ENCODE measurements around the gene PEX10.
"Not testable (repeated sequence)": the region's sequence is repeated elsewhere in the genome, so short reads cannot be mapped to it uniquely, and the experiment has no call there.

PEX10 gene

DNA sequence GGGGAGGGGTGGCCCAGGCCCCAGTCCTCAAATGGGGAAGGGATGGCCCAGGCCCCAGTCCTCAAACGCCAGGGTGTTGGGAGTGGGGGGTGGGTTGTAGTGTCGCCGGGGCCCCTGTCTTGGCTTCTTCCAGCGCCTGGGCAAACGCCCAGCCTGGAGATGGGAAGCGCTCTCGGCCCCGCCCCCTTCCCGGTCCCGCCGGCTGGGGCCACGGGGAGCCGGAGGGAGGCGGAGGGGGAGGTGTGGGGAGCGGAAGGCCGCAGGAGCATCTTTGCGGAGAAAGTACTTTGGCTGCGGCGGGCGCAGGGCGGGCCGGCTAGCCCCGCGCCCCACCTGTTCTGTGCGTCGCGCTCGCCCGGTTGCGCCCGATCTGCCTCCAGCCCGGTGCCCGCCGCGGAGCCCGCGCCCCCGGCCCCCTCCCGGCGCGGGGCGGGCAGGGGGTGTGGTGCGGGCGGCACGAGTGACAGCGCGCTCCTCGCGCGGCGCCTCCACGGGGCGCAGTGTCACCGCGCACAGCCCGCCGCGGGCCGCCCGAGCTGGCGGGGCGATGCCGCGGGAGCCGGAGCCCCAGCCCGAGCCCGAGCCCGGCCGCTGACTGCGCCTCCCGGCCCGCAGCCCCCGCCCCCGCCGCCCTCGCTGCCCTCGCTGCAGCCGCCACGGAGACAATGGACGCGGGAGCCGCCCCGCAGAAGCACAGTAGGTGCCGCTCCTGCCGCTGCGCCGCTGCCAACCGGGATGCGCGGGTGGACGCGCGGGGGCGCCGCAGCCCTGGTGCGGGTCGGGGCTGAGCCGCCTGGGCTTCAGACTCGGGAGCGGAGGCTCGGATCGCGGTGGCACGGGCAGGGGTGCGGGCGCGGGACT lies 31.1 kb upstream of the PEX10 start:
- DNase-seq (ENCODE audit: low read depth in 2 of 2) = no peak

DNA sequence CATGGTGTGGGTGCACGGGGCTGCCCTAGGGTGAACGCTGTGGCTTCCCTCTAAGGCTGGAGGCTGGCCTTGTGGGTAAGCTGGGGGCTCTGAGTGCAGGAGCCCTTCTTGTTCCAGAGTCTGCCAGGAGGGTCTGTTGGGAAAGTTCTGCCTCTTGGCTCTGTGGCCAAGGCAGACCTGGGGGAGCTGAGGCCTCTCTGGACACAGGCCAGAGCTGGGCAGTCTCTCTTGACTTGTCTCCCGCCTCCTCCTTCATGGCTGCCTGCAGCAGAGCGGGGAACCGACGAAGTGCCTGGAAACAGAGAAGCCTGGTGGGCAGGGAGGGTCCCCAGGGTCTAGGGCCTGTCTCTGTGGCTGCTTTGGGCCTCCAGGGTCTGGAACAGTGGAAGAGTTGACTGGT lies 30.3 kb upstream of the PEX10 start:
- DNase-seq (ENCODE audit: low read depth in 2 of 2) = no peak

DNA sequence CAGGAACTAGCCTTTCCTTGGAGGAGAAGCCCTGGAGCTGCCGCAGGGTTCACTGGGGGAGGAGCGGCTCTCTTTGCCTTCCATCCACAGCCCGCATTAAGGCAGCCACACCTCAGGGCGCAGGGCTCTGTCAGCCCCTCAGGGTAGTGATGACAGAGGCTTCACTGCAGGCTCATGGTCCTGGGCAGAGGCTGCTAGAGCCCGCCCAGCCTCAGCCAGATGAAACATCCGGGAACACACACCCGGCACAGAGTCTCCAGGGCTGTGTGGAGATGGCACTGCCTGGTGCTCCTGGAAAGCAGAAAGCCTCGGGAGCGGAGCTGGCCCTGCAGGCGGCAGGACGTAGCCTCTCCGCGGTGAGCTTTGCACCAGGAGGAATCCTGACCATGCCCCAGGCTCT lies 29.4 kb upstream of the PEX10 start:
- DNase-seq (ENCODE audit: low read depth in 2 of 2) = no peak

DNA sequence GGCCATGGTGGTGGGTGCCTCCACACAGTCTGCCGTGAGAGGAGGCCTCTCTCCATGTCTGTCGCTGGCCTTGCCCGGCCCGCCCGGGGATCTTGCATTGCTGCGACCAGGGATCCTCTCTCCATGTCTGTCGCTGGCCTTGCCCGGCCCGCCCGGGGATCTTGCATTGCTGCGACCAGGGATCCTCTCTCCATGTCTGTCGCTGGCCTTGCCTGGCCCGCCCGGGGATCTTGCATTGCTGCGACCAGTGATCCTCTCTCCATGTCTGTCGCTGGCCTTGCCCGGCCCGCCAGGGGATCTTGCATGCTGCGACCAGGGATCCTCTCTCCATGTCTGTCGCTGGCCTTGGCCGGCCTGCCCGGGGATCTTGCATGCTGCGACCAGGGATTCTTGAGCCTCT lies 28.0 kb upstream of the PEX10 start:
- not testable (repeated sequence) for DNase-seq (ENCODE audit: low read depth in 2 of 2)

DNA sequence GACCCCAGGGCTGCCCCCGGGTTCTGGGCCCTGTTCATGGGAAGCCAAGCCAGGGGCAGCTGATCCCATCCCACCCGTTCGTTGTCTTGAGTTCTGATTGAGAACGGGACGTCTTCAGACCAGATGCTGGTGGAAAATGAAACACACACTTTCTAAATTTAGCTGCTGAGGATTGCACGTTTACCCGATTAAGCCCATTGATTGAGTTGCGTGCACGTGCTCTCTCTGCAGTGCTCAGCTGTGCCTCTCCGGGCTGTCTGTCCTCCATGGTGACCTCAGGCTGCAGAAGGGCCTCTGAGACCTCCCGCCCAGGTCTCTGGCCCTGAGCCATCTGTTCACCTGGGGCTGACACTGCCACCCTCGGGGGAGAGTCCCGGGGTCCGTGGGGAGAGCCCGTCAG lies 27.0 kb upstream of the PEX10 start:
- DNase-seq (ENCODE audit: low read depth in 2 of 2) = no peak

DNA sequence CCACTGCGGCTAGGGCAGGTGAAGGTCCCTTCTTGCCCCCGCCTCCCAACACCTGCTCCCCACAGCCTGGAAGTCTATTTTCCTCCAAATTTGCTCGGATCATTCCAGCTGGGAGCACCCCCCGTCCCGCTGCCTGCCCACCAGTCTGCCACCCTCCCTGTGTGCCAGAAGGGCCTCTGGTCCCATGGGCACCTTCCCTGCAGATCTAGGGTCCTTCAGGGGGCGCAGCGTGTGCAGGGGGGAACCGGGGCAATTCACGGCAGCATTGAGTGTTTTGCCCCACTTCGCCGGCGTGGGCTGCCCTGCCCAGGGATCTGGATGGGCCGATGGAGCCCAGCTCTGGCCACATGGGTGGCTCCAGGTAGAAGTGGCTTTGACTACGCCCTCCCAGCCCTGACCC lies 26.3 kb upstream of the PEX10 start:
- DNase-seq (ENCODE audit: low read depth in 2 of 2) = no peak

DNA sequence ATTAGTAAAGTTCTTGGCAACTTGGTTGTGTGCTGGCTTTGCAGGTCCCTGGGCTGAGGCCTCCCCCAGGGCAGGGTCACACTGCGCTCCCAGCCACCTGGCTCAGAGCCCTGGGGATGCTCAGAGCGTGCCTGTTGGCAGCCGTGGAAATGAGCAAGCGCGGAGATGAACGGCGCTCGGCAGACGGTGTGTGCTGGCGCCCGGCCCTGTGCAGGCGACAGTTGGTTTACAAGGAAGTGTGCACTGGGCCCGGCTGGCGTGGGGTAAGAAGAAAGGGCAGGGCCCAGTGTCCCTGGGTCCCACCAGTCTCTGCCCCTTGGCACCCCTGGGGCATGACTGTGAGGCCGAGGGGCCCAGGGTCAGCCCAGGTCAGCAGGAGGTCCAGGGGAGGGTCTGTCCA lies 25.7 kb upstream of the PEX10 start:
- no peak for DNase-seq (ENCODE audit: low read depth in 2 of 2)

DNA sequence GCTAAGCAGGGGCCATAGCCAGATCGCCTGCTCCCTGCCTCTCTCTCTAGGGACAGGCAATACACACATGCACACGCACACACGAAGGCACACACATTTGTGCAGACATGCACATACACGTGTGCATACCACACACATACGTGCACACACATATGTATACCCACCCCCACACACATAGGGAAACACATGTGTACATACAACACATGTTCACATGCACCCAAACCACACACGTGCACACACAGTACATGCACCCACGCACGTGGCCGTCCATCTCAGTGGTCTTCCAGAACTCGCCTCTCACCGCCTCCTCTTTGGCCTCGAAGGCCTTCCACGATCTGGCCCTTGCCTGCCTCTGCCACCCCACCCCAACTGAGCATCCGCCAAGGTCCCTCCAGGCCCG lies 25.3 kb upstream of the PEX10 start:
- DNase-seq (ENCODE audit: low read depth in 2 of 2) = no peak

DNA sequence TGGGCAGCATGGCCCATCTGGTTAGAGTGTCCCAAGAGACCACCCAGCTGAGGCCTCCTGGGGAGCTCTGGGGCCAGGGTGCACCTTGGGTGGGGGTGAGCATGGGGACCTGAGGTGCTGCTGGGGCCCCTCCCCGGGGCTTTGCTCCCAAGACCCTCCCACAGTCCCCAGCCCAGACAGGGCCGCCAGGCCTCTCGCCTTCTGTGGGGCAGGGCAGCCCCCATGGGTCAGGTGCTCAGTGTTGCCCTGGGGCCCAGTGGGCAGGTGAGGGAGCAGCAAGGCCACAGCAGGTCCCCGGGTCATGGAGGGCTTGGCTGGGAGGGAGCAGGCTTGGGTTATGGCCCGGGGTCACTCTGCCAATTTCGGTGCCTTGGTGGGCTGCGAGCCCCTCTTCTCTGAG lies 24.5 kb upstream of the PEX10 start:
- no peak for DNase-seq (ENCODE audit: low read depth in 2 of 2)

DNA sequence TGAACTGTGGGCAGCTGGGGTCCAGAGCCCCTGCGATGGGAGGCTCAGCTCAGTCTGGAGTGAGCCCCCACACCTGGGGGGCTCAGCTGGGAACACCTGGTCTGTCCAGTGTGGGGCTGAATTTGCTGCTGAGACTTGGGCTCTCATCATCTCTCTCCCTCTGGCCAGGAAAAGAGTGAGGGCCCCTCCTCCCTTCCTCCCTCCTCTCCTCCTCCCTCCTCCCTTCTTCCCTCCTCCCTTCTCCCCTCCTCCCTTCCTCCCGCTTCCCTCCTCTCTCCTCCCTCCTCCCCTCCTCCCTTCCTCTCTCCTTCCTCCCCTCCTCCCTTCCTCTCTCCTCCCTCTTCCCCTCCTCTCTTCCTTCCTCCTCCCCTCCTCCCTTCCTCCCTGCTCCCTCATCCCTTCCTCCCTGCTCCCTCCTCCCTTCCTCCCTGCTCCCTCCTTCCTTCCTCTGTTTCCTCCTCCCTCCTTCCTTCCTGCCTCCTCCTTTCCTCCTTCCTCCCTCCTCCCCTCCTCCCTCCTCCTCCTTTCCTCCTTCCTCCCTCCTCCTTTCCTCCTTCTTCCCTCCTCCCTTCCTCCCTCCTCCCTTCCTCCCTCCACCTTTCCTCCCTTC lies 23.5 kb upstream of the PEX10 start:
- DNase-seq (ENCODE audit: low read depth in 2 of 2) = no peak

DNA sequence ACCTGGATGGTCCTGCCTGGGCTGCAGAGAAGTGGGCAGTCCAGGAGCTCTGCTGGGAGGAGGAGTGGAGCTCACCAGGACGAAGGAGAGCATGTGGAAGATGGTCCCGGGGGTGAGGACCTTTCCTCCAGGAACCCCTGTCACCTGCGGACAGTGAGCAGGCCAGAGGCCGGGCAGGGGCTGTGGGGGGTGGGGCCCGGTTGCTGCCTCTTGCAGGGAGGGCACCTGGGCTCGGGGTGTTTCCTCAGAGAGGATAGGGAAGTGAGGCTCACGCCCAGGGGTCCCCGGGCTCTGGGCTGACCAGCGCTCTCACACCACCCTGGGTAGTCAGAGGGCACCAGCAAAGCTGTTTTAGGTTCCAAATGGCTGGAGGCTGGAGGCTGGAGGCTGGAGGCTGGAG lies 22.7 kb upstream of the PEX10 start:
- DNase-seq (ENCODE audit: low read depth in 2 of 2) = no peak

DNA sequence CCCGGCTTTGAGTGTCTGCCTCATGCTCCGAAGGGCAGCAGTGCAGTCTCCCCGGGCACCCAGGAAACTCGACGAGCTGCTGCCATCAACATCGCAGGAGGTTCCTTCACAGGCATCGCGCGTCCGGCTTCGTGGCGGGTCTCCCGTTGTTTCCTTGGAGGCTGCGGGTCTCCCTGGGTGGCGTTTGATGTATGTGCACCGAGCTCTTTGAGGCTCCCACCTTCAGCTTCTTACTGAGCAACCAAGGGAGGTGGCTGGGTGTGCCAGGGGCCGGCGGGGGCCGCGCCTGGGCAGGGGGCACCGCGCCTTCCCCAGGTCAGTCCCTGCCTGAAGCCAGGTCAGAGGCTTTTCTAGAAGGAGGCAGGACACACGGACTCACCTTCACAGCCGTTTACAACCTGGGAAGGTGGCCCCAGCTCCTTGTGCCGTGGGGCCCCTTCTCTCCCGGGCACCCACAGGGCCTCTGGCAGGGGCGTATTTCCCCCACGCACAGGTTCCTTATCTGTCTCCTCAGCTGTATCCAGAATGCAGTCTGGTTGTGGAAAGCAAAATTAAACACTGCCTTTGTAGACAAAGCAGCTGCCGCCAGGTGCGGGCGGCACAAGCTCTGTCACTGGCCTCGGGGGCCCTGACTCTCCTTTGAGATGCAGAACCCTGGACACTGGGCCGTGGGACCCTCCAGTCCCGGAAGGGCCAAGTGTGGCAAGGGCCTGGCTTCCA lies 21.7 kb upstream of the PEX10 start:
- DNase-seq (ENCODE audit: low read depth in 2 of 2) = no peak

DNA sequence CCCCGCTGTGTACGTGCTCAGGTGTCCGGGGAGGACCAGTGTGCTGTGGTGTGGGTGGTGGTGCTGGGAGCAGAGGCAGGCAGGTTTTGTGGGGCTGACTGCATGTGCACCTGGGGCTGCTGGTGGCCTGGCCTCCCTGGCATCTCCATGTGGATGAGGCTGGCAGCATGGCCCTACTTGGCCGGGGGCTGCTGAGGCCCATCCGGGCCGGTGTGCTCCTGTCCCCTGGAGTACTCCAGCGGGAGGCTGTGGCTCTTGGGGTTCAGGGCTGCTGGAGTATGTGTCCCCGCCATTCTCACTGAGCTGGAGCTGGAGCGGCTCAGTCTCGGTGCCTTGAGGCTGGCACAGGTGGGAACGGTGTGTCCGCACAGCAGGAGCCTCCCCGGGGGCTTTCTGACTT lies 20.8 kb upstream of the PEX10 start:
- DNase-seq (ENCODE audit: low read depth in 2 of 2) = no peak

DNA sequence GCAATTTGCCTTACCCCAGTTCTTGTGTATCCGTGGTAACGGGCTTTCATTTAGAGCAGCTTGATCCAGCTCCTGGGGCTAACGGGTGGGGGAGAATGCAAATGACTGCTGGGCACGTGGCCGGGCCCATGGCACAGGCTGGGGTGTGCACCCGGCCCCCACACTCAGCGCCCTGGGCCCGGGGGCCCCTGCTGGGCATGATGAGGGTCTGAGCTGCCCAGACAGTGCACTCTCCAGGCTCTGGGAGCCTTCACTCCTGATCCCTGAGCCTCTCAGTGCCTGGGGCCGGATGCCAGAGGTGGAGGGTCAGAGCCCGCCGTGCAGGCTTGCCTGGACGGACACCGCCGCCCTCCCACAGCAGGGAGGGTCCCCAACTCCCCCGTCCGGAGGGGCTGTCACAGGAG lies 20.1 kb upstream of the PEX10 start:
- no peak for DNase-seq (ENCODE audit: low read depth in 2 of 2)

DNA sequence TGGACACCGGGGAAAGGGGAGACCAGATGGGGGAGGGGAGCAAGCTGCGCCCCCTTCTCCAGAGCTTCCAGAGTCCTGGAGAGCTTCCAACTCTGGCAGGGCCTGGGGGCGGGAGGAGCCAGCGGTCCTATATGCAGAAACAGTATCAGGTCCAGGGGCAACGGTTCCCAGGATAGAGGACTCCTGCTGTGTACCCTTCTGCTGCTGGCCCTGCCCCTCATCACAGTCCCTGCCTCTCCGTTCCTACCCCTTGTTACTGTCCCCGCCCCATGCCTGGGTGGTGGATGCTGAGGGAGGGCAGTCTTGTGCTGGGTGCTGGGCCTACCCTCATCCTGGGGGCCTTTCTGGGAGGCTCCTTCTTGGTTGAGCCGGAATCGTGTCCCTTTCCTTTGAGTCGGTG lies 19.2 kb upstream of the PEX10 start:
- DNase-seq (ENCODE audit: low read depth in 2 of 2) = no peak

DNA sequence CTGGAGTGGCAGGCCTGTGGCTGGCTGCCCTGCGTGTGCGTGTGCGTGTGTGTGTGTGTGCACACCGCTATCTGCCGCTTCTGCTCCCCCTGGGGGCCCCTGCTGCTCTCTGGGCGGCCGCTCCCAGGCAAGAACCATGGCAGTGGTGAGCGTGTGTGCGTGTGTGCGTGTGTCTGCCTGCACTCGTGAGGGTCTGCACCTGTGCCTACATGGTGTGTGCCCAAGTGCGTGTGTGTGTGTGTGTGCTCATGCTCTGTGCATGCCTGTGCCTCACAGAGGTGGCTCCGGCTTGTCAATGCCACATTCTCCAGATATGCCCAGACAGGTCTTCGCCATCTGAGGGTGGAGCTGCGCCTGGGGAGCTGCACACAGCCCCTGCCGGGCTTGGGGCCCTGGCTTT lies 18.7 kb upstream of the PEX10 start:
- no peak for DNase-seq (ENCODE audit: low read depth in 2 of 2)

DNA sequence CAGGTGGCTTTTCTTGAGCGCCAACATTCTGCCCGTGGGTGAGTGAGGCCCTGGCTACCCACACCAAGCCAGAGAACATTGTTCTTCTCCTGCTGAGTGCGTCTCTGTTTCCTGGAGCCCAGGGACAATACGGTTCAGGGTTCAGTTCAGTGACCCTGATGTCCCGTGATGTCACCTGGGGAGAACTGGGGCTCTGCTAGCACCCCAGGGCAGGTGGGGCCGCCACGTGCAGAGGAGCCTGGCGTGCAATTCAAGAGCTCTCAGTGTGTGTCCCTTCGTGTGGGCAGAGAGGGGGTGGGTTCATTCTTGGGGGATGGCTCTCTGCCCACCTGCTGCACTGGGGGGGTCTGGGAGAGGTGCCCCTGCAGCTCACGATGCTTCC lies 18.2 kb upstream of the PEX10 start:
- no peak for DNase-seq (ENCODE audit: low read depth in 2 of 2)

DNA sequence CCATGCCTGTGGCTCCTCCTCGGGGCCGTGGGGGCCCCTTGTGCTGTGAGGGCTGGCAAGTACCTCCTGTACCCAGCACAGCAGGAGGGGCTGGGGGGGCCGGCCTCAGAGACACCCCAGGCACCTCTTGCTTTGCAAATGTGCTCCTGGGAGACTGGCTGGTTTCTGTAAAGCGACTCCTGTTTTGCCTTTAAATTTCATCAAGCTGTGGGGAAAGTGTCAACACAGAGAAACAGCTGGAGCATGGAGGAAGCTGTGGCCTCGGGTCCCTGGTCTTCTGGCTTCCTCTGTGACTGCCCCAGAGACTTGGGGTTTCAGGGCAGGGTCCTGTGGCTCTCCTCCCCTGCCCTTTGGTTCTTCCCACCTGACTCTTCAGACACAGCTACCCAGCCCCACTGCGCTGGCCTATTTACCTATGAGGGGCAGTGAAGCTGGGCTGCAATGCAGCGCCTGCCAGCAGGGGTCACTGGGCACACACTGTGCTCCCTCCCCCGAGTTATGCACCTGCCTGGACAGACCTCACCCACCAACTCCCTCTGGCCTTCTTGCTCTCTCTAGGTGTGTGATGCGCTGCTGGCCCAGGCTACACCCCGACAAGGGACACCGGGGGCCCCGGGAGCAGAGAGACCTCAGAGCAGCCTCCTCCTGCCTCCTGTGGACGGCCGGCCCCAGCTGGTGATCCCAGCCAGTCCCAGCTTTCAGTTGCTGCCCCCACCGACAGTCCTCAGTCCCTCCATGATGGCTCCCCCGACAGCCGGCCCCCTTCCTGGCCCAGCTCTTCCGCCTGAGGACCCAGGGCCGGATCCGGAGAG lies 17.6 kb upstream of the PEX10 start:
- no peak for DNase-seq (ENCODE audit: low read depth in 2 of 2)

DNA sequence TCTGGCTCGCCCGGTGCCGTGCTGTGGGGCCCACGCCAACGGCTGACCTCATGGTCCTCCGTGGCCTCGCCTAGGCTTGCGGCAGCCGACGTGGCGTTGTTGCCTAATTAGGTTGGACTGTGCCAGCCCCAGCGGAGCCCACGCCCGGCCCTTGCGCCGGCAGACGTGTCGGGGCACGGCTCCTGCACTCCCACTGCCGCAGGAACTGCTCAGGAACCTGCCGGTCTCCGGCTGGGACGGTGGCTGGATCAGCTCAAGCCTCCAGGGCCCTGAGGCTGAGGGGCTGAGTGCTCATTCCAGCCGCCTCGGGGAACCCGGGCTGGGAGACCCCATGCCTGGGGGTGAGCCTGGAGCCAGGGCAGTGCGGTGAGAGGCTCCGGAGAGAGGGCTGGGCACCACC lies 16.1 kb upstream of the PEX10 start:
- no peak for DNase-seq (ENCODE audit: low read depth in 2 of 2)

DNA sequence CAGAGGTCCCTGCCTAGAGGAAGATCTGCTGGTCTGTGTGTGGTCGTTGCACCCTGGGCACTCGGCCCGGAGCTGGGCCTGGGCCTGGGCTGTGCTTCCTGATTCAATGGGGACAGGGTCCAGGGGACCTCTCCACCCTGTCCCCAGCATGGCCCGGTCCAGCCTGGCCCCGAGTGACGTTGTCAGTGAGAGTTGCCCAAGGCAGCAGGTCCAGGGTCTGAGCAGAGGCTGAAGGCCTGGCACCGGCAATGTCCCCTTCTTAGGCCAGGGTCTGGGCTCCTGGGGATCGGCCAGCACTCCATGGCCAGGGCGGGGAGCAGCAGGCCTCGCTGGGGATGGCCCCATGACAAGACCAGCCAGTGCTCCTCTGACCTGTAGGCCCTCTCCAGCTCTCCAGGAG lies 15.6 kb upstream of the PEX10 start:
- no peak for DNase-seq (ENCODE audit: low read depth in 2 of 2)

DNA sequence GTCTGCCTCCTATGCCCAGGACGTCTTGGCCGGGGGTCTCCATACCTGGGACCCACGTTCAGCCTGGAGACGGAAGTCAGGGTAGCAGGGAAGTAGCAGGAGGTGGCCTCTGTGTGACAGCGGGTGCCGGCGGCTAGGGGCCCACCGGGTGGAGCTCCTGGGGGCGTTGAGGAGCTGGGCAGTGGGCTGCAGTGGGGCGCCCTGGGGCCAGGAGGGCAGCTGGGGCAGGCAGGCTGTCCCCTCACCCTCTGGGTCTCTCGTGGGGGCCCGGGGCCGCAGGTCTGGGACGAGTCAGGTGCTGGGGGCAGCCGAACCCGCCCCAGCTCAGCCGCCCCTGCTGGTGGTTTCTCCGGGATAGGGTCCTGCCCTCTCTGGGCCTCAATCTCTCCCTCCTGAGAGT lies 14.7 kb upstream of the PEX10 start:
- DNase-seq (ENCODE audit: low read depth in 2 of 2) = no peak

DNA sequence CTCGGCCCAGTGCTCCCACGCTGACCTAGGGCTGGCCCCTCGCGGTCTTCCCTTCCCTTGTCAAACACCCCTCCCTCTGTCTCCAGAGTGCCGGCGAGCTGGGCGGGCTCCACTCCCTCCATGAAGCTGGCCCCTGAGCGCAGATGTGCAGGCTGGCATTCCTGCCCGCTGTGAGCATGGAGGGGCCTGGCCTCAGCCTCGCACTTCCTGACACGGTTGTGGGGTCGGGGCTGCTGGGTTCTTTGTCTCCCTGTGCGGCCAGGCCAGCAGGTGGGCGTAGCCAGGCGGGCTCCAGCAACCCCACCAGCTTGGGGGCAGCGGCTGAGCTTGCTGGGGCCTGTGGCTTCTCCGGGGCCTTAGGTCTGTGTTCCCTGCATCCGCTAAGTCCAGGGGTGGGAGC lies 14.2 kb upstream of the PEX10 start:
- DNase-seq (ENCODE audit: low read depth in 2 of 2) = no peak

All from stimulated activated CD4-positive, alpha-beta T cell treated with anti-CD3 and anti-CD28 coated beads, Interleukin-1b, Interleukin-23, amount 100 ng/mL, for 1 hour (primary cell).